Endodermal cell (in vitro differentiated cells): ENCODE results near the gene ACSM4. TPM values are rescaled to one million over a fixed set of nuclear protein-coding genes. Genes with fewer than 3 reads are reported as not detected.

ENCODE experiments used
- DNase-seq: peaks from one replicate; pipeline ENCODE4 v3.0.0-alpha.2; 2017
- H3K27ac ChIP-seq: 2 replicates; pipeline ENCODE4 v1.5.1; 2013; ENCODE audit warnings: mild to moderate bottlenecking, low read depth, low read length, moderate library complexity
- H3K27me3 ChIP-seq: 2 replicates; pipeline ENCODE4 v1.6.1; 2013; ENCODE audit warnings: mild to moderate bottlenecking, low read length, moderate library complexity; ENCODE audit not compliant: insufficient read depth, control insufficient read depth, poor library complexity, severe bottlenecking
- H3K36me3 ChIP-seq: 2 replicates; pipeline ENCODE4 v1.7.0; 2013; ENCODE audit warnings: mild to moderate bottlenecking, low read length, moderate library complexity; ENCODE audit not compliant: control insufficient read depth, insufficient read depth
- H3K4me1 ChIP-seq: one replicate; pipeline ENCODE4 v1.7.0; 2013; ENCODE audit warnings: low read length; ENCODE audit not compliant: control insufficient read depth, insufficient read depth
- H3K4me3 ChIP-seq: 2 replicates; pipeline ENCODE4 v1.5.1; 2013; ENCODE audit warnings: mild to moderate bottlenecking, low read length, moderate library complexity
- H3K9ac ChIP-seq: 2 replicates; pipeline ENCODE4 v1.6.1; 2013; ENCODE audit warnings: mild to moderate bottlenecking, low read length, moderate library complexity; ENCODE audit not compliant: poor library complexity, severe bottlenecking; ENCODE audit errors: extremely low read depth
- H3K9me3 ChIP-seq: 2 replicates; pipeline ENCODE4 v1.6.1; 2013; ENCODE audit warnings: mild to moderate bottlenecking, low read length, moderate library complexity; ENCODE audit not compliant: control insufficient read depth
- H3K27ac Mint-ChIP-seq: 2 replicates; pipeline ENCODE4 v1.8.0; 2020; ENCODE audit warnings: mixed read lengths
- H3K27me3 Mint-ChIP-seq: 2 replicates; pipeline ENCODE4 v1.8.0; 2021; ENCODE audit warnings: mild to moderate bottlenecking, mixed read lengths; ENCODE audit not compliant: insufficient read depth
- H3K36me3 Mint-ChIP-seq: 2 replicates; pipeline ENCODE4 v1.8.0; 2020; ENCODE audit warnings: low read depth, mixed read lengths
- H3K4me1 Mint-ChIP-seq: 2 replicates; pipeline ENCODE4 v1.8.0; 2020; ENCODE audit warnings: mixed read lengths
- H3K4me3 Mint-ChIP-seq: 2 replicates; pipeline ENCODE4 v1.8.0; 2020; ENCODE audit warnings: mild to moderate bottlenecking, moderate library complexity, mixed read lengths
- H3K9me3 Mint-ChIP-seq: 2 replicates; pipeline ENCODE4 v1.8.0; 2020; ENCODE audit warnings: mild to moderate bottlenecking, mixed read lengths
- CTCF ChIP-seq: fragments of 200-600 bp; sonication (generic); conservative IDR thresholded peaks from 2 replicates; pipeline ENCODE4 v1.5.0; 2021; ENCODE audit warnings: antibody characterized with exemption, mild to moderate bottlenecking
- WGBS, 2 experiments: methylation state at CpG; one replicate each; pipeline versions ENCODE4 v1.1.5 to v1.1.7; 2013; ENCODE audit warnings: missing lambda C conversion rate in 2 of 2, mixed read lengths in 1 of 2; ENCODE audit not compliant: insufficient coverage in 1 of 2, insufficient read length in 1 of 2; 5-methylcytosine and 5-hydroxymethylcytosine counted together
- total RNA-seq, 2 donors: library from RNA; stranded (reverse); fragmentation: NEBNext Ultra II Directional in 1 of 2; extraction: Animal tissue kit (Norgen Biotek cat#: 25700) in 1 of 2; gene quantifications; 2 replicates in 1 of 2; 3 replicates in 1 of 2; pipeline ENCODE4 v1.2.1, GENCODE V29; 2021

Gene ACSM4
- total RNA-seq, 2 donors from 2014 or later, result 11.4 to 14.6 TPM

GRCh38 chr12:7339675-7340074 is 35.8 kb downstream of the ACSM4 start:
- no peak for DNase-seq
- H3K9ac ChIP-seq, result no peak overlapping the region
- H3K27me3 ChIP-seq, result no peaks in the 10 kb centered on the region
- H3K27ac ChIP-seq, result no peak overlapping the region
- H3K36me3 ChIP-seq, result no peaks in the 10 kb centered on the region
- H3K27me3 Mint-ChIP-seq, result no peaks in the 10 kb centered on the region
- WGBS, 2 experiments, result 89 to 91% methylated on average over 1 of the region's 1 CpG
- no peaks in the 10 kb centered on the region for H3K4me1 Mint-ChIP-seq
- H3K9me3 ChIP-seq, result peaks cover 43% of the 10 kb centered on the region
- peaks cover 16% of the 10 kb centered on the region for H3K36me3 Mint-ChIP-seq
- H3K4me1 ChIP-seq, result no peaks in the 10 kb centered on the region
- H3K9me3 Mint-ChIP-seq, result peaks cover 65% of the 10 kb centered on the region
- H3K27ac Mint-ChIP-seq, result no peak overlapping the region
- no peak for TF ChIP-seq CTCF
- no peak overlapping the region for H3K4me3 ChIP-seq
- no peak overlapping the region for H3K4me3 Mint-ChIP-seq

- Mint-ChIP-seq H3K36me3 (peaks cover 15% of the 10 kb centered on the region), H3K4me1 (no peaks in the 10 kb centered on the region), H3K27me3 (no peaks in the 10 kb centered on the region), H3K9me3 (peaks cover 58% of the 10 kb centered on the region), H3K27ac (no peak overlapping the region), H3K4me3 (no peak overlapping the region)
- Histone ChIP-seq H3K4me1 (no peaks in the 10 kb centered on the region), H3K4me3 (no peak overlapping the region), H3K27me3 (no peaks in the 10 kb centered on the region), H3K9me3 (peaks cover 56% of the 10 kb centered on the region), H3K27ac (no peak overlapping the region), H3K9ac (no peak overlapping the region), H3K36me3 (no peaks in the 10 kb centered on the region)
- no peak for DNase-seq
- TF ChIP-seq CTCF, result no peak
Measured at GRCh38 chr12:7344833-7345606, 41.1 kb downstream of the ACSM4 start.

- Histone ChIP-seq H3K4me3 (no peak overlapping the region), H3K4me1 (no peaks in the 10 kb centered on the region), H3K9ac (no peak overlapping the region), H3K9me3 (peaks cover 43% of the 10 kb centered on the region), H3K36me3 (no peaks in the 10 kb centered on the region), H3K27ac (no peak overlapping the region), H3K27me3 (no peaks in the 10 kb centered on the region)
- no peak for TF ChIP-seq CTCF
- Mint-ChIP-seq H3K9me3 (peaks cover 52% of the 10 kb centered on the region), H3K36me3 (peaks cover 15% of the 10 kb centered on the region), H3K27me3 (no peaks in the 10 kb centered on the region), H3K4me3 (no peak overlapping the region), H3K27ac (no peak overlapping the region), H3K4me1 (no peaks in the 10 kb centered on the region)
- no peak for DNase-seq
- WGBS, 2 experiments, result 94 to 97% methylated on average over 4 to 6 of the region's 6 CpGs
Measured at GRCh38 chr12:7346551-7347225, 42.8 kb downstream of the ACSM4 start.
